Uterine smooth muscle cell (primary cell): ENCODE results near the gene DOCK3. TPM values are rescaled to one million over a fixed set of nuclear protein-coding genes. Genes with fewer than 3 reads are reported as not detected.

Source experiments
- total RNA-seq: library from RNA; depleted of rRNA; stranded (reverse); fragments of >200 nt; gene quantifications from 2 replicates; pipeline ENCODE4 v1.2.3, GENCODE V29; 2014

The DOCK3 gene
- total RNA-seq, result under 0.01 and 0.12 TPM in 2 replicates

GRCh38 chr3:50674349-50675178 lies at the start of gene DOCK3:
DOCK3 (plus strand) TSS chr3:50674927; CDS start chr3:50675264, 337 bp downstream.

GRCh38 chr3:51384726-51385473 lies 710.2 kb downstream of the DOCK3 start, which contains the start of gene MANF:
MANF (plus strand) TSS chr3:51385291; CDS start chr3:51385343, 52 bp downstream.

GRCh38 chr3:51391075-51391565 lies 716.4 kb downstream of the DOCK3 start, which contains the start of gene RBM15B:
RBM15B (plus strand) TSS chr3:51391285; CDS start chr3:51391400, 115 bp downstream.

Other genes starting within 250 kb of the DOCK3 start
- under 0.01 TPM in 2 replicates for gene CACNA2D2, start 171.3 kb upstream of the DOCK3 start, total RNA-seq
- 12.9 and 20.2 TPM in 2 replicates for gene C3orf18, start 107.2 kb upstream of the DOCK3 start, total RNA-seq
- 24.0 and 30.0 TPM in 2 replicates for gene HEMK1, start 105.4 kb upstream of the DOCK3 start, total RNA-seq
- gene CISH, start 63.2 kb upstream of the DOCK3 start, total RNA-seq, result 0.44 and 0.62 TPM in 2 replicates
- 15.2 and 15.6 TPM in 2 replicates for gene MAPKAPK3, start 57.8 kb upstream of the DOCK3 start, total RNA-seq